Stimulated activated CD8-positive, alpha-beta memory T cell treated with anti-CD3 and anti-CD28 coated beads, Interleukin-2, amount 100 ng/mL, for 48 hours (primary cell): ENCODE results near the gene MAPRE2.
"Not testable (repeated sequence)": the region's sequence is repeated elsewhere in the genome, so short reads cannot be mapped to it uniquely, and the experiment has no call there.

Experiments
- DNase-seq, 2 donors: peaks; one replicate each; pipeline ENCODE4 v3.0.0-alpha.2; 2020; ENCODE audit warnings: low read depth in 2 of 2

The MAPRE2 gene

GRCh38 chr18:35153609-35154272 lies 112.5 kb downstream of the MAPRE2 start:
- no peak for DNase-seq

DNA sequence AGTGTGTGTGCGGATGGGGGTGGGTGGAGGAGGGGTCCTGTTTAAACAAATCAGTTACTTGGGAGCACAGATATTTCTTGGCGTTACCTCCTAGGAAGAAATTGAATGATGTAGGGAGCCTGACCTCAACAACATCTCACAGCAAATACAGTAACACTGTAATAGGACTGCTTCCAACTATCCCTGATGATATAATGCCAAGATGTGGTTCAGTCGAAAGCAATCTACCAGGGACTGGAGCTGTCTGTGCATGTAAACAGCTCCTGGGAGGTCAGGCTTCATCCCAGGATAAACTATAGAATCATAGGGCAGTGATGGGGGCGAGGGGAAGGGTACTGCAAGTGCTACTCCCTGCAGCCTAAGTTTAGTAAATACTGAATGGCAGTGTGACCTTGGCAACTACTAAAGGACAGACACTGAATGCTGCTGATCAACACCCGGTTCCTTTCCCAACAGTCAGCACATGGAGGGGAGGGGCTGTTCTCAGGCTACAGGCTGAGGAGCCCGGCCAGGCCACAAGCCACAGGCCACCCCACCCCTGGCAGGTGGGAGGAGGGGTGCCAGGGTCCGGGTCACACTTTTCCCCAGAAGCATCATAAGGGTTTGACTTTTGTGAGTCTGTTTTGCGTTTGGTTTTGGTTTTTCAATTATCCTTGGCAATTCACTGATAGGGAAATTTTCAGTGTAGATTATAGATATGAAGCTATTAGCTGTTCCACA lies 114.3 kb downstream of the MAPRE2 start:
- no peak for DNase-seq

DNA sequence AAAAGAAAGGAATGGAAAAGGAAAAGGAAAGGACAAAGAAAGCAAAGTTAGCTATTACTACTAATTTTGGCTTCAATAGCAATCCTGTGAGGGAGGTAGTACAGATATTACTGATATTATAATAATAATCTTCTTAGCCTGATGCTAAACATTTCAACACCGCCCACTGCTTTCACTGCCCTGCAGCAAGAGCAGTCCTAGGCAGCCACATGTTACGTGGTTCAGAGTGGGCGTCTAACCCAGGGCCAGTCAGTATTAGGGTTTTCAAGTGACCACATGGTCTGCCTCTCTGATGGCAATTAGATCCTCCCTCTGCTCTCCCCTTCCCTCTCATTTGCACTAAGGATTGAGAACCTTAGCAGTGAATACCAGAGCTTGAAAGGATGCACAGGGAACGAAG lies 116.0 kb downstream of the MAPRE2 start:
- DNase-seq = no peak

DNA sequence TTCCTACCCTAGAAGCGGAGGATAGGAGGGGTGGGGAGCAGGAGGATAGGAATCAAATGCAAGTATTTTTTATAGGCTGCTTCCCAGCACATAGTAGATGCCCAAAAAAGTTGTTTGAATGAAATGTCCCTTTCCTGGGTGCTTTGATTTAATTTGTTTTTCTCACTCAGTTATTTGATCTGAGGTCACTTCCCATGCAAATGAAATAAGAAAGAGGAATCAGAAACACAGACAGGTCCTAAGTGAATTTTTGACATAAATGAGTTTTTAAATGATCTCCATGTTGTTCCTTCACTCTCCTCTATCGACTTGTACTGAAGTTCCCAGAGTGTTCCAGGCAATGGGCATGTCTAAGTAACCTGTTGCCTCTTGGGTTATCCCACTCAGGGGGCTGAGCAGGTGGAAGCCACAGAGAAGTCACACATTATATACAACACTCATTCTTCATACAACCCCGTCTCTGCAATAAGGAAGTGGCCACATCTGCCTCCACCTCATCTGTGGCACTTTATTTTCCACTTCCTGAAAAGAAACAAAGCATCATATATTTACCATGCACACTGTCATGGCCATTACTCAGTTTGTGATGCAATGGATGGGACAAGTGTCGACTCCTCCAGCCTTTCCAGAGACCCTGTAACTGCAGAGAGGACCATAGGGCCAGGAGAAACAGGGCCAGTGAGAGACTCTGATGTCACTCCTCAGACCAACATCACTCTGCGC lies 117.7 kb downstream of the MAPRE2 start:
- DNase-seq = no peak

DNA sequence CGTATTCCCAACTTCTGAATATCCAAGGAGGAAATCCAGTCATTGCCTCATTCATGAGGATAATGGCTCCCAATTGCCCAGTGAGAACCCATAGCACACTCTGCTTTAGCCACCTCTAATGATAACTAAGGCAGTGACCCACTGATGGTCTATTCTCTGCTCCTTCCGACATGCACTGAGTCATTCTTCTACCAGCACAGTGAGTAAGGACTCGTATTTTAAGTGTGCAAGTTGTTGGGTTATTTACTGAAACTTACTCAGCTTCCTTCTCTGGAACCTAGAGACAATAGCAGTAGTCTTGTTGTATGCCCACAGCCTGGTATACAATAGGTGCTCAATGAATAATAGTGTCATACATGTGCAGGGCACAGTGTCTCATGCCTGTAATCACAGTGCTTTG lies 118.6 kb downstream of the MAPRE2 start:
- DNase-seq = no peak

- DNase-seq = no peak
Observed at GRCh38 chr18:35161485-35161884, 120.3 kb downstream of the MAPRE2 start.

- no peak for DNase-seq
Observed at GRCh38 chr18:35161934-35162333, 120.7 kb downstream of the MAPRE2 start.

GRCh38 chr18:35163014-35163539 lies 121.9 kb downstream of the MAPRE2 start:
- DNase-seq = no peak

DNA sequence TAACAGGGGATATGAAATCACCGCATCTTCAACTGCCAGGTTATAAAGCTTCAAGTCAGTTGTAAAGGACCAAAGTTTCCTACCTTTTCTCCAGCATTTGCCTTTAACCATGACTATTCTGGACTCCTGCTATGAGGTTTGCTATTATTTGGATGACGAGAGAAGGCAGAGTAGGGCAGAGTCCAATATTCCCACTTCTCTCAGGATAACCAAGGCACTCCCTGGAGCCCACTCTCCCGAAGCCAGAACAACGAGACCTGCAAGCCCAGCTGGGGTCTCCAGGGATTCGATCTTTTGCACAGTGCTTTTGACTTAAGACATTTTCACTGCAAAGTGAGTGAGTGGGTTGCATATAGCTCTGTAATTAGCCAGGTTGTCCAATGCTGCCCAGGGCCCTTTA lies 122.5 kb downstream of the MAPRE2 start:
- DNase-seq = no peak

GRCh38 chr18:35164133-35164532 lies 122.9 kb downstream of the MAPRE2 start:
- DNase-seq = no peak

DNA sequence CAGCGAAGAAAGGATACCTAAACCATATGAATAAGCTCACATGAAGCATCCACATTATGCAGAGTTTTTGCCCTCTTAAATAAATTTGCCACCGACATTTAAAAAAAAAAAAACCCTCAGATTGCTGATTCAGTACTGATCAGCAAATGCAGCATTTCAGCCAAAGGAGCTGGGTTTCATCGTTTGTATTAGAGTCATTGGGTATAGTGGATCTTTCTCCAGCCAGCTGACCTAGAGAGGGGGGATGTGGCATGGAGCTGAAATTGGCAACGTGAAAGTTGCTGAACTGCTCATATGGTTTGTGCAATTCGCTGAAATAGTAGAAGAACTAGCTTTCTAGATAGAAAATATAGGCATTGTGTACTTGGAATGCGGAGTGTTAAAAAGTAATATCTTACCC lies 126.1 kb downstream of the MAPRE2 start:
- DNase-seq = no peak

- DNase-seq = no peak
Observed at GRCh38 chr18:35167857-35168256, 126.6 kb downstream of the MAPRE2 start.

DNA sequence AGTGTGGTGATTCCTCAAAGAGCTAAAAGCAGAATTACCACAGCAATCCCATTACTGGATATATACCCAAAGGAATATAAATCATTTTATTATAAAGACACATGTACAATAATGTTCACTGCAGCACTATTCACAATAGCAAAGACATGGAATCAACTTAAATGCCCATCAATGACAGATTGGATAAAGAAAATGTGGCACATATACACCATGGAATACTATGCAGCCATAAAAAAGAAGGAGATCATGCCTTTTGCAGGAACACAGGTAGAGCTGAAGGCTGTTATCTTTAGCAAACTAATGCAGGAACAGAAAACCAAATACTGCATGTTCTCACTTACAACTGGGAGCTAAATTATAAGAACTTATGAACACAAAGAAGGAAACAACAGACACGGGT lies 129.1 kb downstream of the MAPRE2 start:
- DNase-seq = not testable (repeated sequence)

GRCh38 chr18:35171315-35171987 lies 130.2 kb downstream of the MAPRE2 start:
- DNase-seq = no peak

- no peak for DNase-seq
Observed at GRCh38 chr18:35172009-35172408, 130.8 kb downstream of the MAPRE2 start.

DNA sequence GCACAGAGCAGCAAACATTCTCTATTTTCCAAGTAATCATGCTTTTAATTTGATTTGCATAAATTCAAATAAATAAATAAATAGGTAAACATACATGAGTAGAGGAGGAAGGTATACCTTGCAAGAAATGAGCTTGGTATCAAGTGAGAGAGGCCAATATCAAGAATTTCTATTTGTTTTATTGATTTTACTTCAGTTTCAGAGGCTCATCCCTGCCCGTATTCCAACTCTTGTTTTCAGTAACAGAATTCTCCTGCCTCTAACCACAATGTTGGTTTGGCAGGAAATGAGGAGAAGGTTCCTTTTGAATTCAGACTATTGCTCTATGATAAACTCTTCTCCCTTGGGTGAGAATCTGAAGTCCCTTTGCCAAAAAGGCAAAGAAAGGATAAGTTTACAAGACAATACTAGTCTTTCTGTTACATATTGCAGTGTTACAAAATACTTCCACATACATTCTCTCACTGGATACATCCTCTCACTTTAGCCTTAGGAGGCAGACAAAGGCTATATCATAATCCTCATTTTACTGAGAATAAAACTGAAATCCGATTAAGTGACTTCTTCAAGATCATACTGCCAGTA lies 131.3 kb downstream of the MAPRE2 start:
- DNase-seq = no peak

GRCh38 chr18:35174093-35174731 lies 133.0 kb downstream of the MAPRE2 start:
- no peak for DNase-seq

DNA sequence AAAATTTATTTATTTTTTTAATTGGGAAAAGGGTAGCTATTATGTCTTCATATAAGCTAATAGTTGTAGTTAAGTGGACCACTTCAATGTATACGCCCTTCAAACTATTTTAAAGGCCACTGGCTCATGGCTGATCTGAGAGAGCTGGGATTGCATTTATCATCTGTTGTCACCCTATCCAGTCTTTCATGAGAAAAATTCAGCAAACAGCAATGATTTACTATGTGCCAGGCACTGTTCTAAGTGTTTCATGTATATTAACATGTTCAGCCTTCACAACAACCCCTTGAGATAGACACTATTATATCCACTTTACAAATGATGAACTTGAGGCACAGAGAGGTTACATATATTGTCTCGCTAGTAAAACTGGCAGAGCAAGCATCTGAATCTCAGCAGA lies 133.5 kb downstream of the MAPRE2 start:
- no peak for DNase-seq

GRCh38 chr18:35176925-35177324 lies 135.7 kb downstream of the MAPRE2 start:
- no peak for DNase-seq

GRCh38 chr18:35178260-35178659 lies 137.0 kb downstream of the MAPRE2 start:
- no peak for DNase-seq

DNA sequence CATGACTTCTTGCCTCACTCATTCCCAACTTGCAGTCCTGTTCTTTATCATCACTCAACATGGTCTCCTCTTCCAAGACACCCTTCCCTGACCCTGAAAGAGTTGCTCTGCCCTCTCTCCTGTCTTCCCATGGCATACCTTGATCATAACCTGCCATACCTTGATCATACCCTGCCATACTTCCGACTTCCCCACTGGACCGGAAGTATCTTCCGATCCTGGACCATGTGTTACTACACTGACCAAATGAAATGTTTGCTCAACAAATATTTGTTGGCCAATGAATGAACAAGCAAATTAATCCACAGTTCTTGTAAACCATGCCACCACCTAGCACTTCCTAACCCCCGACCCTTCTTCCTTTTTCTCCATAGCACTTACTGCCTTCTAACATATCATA lies 138.7 kb downstream of the MAPRE2 start:
- no peak for DNase-seq
